Endothelial cell of umbilical vein (primary cell): ENCODE measurements around the gene ASCL4. TPM values are rescaled to one million over a fixed set of nuclear protein-coding genes. Genes with fewer than 3 reads are reported as not detected.

Experiments used
- BruUV-seq: library from RNA; stranded (reverse); fragments of 400-500 nt; replicated peaks from 2 replicates; lab custom pipeline; 2021; lab: Mats Ljungman, UMichigan
- CTCF ChIA-PET: fragments of 300-600, 350-600 bp; sonication (Branson Sonifier 250); formaldehyde crosslinking; loops from one replicate; lab custom pipeline; 2021; ENCODE audit warnings: antibody characterized with exemption, inconsistent platforms; lab: Charles Lee
- POLR2A ChIA-PET: fragments of 300-600, 350-600 bp; sonication (Branson Sonifier 250); formaldehyde crosslinking; loops from one replicate; lab custom pipeline; 2021; ENCODE audit warnings: antibody characterized with exemption, inconsistent platforms; lab: Charles Lee
- DNase-seq: peaks from one replicate; pipeline ENCODE4 v3.0.0-alpha.2; 2011; ENCODE audit warnings: low read depth, low spot score
- FAIRE-seq: peaks from 2 replicates; lab custom pipeline; 2011; peaks lifted over from hg19 to GRCh38; lab: Jason Lieb, UNC
- H2AFZ ChIP-seq: 2 replicates; pipeline ENCODE4 v1.6.0; 2012; ENCODE audit warnings: low read depth, low read length, control low read depth, inconsistent platforms
- H3K27ac ChIP-seq: 2 replicates; pipeline ENCODE4 v1.5.1; 2011; ENCODE audit warnings: low read depth, mild to moderate bottlenecking, control low read depth, low read length, moderate library complexity; ENCODE audit not compliant: insufficient read depth
- H3K27me3 ChIP-seq, 2 experiments: 2 replicates each; pipeline versions ENCODE4 v1.6.0 to v1.6.1; 2011; ENCODE audit warnings: low read length in 2 of 2, mixed read lengths in 1 of 2; ENCODE audit not compliant: control insufficient read depth in 2 of 2, insufficient read depth in 2 of 2
- H3K36me3 ChIP-seq, 2 experiments: 2 replicates in 1 of 2; 3 replicates in 1 of 2; pipeline ENCODE4 v1.5.1; 2011; ENCODE audit warnings: low read length in 2 of 2, mild to moderate bottlenecking in 1 of 2, moderate library complexity in 1 of 2; ENCODE audit not compliant: control insufficient read depth in 2 of 2, insufficient read depth in 2 of 2; ENCODE audit errors: extremely low read depth in 1 of 2
- H3K4me1 ChIP-seq: 3 replicates; pipeline ENCODE4 v1.5.1; 2011; ENCODE audit warnings: mild to moderate bottlenecking, low read length; ENCODE audit not compliant: control insufficient read depth, insufficient read depth; ENCODE audit errors: extremely low read depth
- H3K4me2 ChIP-seq: 2 replicates; pipeline ENCODE4 v1.6.1; 2011; ENCODE audit warnings: low read length, control low read depth, mixed read lengths; ENCODE audit not compliant: insufficient read depth
- H3K4me3 ChIP-seq, 3 experiments: fragments of 200-600 bp in 1 of 3; sonication (generic), shearing (Covaris generic) in 1 of 3; replicated peaks in 1 of 3; 2 replicates each; pipeline ENCODE4 v1.5.1; 2011 to 2016; ENCODE audit warnings: control low read depth in 3 of 3, low read length in 3 of 3, mild to moderate bottlenecking in 2 of 3, inconsistent platforms in 1 of 3, low read depth in 1 of 3, moderate library complexity in 1 of 3; ENCODE audit not compliant: insufficient read depth in 1 of 3
- H3K79me2 ChIP-seq: 2 replicates; pipeline ENCODE4 v1.6.0; 2012; ENCODE audit warnings: low read length, inconsistent platforms; ENCODE audit not compliant: control insufficient read depth, insufficient read depth
- H3K9ac ChIP-seq: replicated peaks from 2 replicates; pipeline ENCODE3; 2011; ENCODE audit warnings: low read length, control low read depth; ENCODE audit not compliant: insufficient read depth; ENCODE audit errors: extremely low read depth
- H3K9me1 ChIP-seq: replicated peaks from 3 replicates; pipeline ENCODE4 v1.6.0; 2011; ENCODE audit warnings: mild to moderate bottlenecking, low read length; ENCODE audit not compliant: control insufficient read depth, insufficient read depth; ENCODE audit errors: extremely low read depth
- H3K9me3 ChIP-seq: replicated peaks from 2 replicates; pipeline ENCODE4 v1.5.1; 2012; ENCODE audit warnings: low read length, inconsistent platforms; ENCODE audit not compliant: control insufficient read depth, insufficient read depth
- H4K20me1 ChIP-seq: replicated peaks from 2 replicates; pipeline ENCODE3; 2011; ENCODE audit warnings: mild to moderate bottlenecking, low read length; ENCODE audit not compliant: control insufficient read depth, insufficient read depth; ENCODE audit errors: extremely low read depth
- EZH2 ChIP-seq: IDR thresholded peaks from 2 replicates; pipeline ENCODE4 v1.6.1; 2012; ENCODE audit warnings: borderline replicate concordance, low read depth, mild to moderate bottlenecking, moderate library complexity, low read length, inconsistent platforms; ENCODE audit not compliant: severe bottlenecking
- FOS ChIP-seq: IDR thresholded peaks from 2 replicates; pipeline ENCODE4 v1.6.1; 2011; ENCODE audit warnings: mild to moderate bottlenecking, low read length, moderate library complexity, borderline replicate concordance; ENCODE audit not compliant: insufficient read depth
- GATA2 ChIP-seq: IDR thresholded peaks from 2 replicates; pipeline ENCODE4 v1.7.0; 2011; ENCODE audit warnings: low read depth, mild to moderate bottlenecking, moderate library complexity, mixed read lengths, low read length; ENCODE audit not compliant: insufficient read length, insufficient read depth
- JUN ChIP-seq: IDR thresholded peaks from 2 replicates; pipeline ENCODE4 v1.6.1; 2011; ENCODE audit warnings: borderline replicate concordance, low read depth; ENCODE audit not compliant: insufficient read length, insufficient read depth
- MAX ChIP-seq: IDR thresholded peaks from 2 replicates; pipeline ENCODE4 v1.6.1; 2011; ENCODE audit not compliant: insufficient read depth, insufficient read length
- MYC ChIP-seq: IDR thresholded peaks from one replicate; pipeline ENCODE4 v1.6.1; 2011; ENCODE audit warnings: mild to moderate bottlenecking, low read depth, low read length
- POLR2A ChIP-seq: IDR thresholded peaks from 2 replicates; pipeline ENCODE4 v1.6.1; 2012; ENCODE audit warnings: low read depth, mild to moderate bottlenecking, control low read depth, low read length
- POLR2AphosphoS5 ChIP-seq: IDR thresholded peaks from 2 replicates; pipeline ENCODE4 v1.6.1; 2012; ENCODE audit warnings: low read depth, mild to moderate bottlenecking, control low read depth, low read length, moderate library complexity; ENCODE audit not compliant: insufficient read depth
- dilution Hi-C: fragments of 300-500 bp; cut with MboI; formaldehyde crosslinking; loops from one replicate; pipeline ENCODE4 v1.15.0; 2019; ENCODE audit warnings: low sequenced_read_pairs; ENCODE audit not compliant: extremely low pct_ligation_motif_present
- intact Hi-C: fragments of 100-400 bp; cut with micrococcal nuclease; formaldehyde crosslinking; loops from one replicate; pipeline ENCODE4 v1.10.0; 2022
- polyA plus RNA-seq, 4 experiments: library from polyadenylated mRNA; depleted of rRNA in 3 of 4; stranded (reverse) in 3 of 4; unstranded in 1 of 4; fragments of >200 nt; gene quantifications; 2 replicates each; pipeline versions ENCODE4 v1.2.1 to v1.2.3, GENCODE V29; 2011 to 2012; ENCODE audit warnings: missing spikeins in 1 of 4
- total RNA-seq: library from RNA; stranded (reverse); gene quantifications from 2 replicates; pipeline ENCODE4 v1.2.3, GENCODE V29; 2021
- TF ChIP-seq, protein P1 (sequence below), 2 donors: IDR thresholded peaks; 1 replicate in 1 of 2; 2 replicates in 1 of 2; pipeline ENCODE4 v1.5.1; 2011; ENCODE audit warnings: low read length in 2 of 2, mild to moderate bottlenecking in 2 of 2, moderate library complexity in 2 of 2, control low read depth in 1 of 2, inconsistent platforms in 1 of 2, low read depth in 1 of 2; ENCODE audit not compliant: insufficient read depth in 1 of 2; ENCODE audit errors: extremely low read depth in 1 of 2

ASCL4 gene
- total and polyA plus RNA-seq, 2 donors (not counting 3 experiments of a cell fraction or from before 2014, with no cell fraction given), result not detected

GRCh38 chr12:107782067-107782466 lies 7.6 kb downstream of the ASCL4 start:
- BruUV-seq, result no TSS peak
- Histone ChIP-seq H3K79me2 (no peaks in the 10 kb centered on the region), H3K4me3 (no peak overlapping the region), H3K9me3 (no peaks in the 10 kb centered on the region), H3K9me1 (no peaks in the 10 kb centered on the region), H3K36me3 (no peaks in the 10 kb centered on the region), H2AFZ (no peak overlapping the region), H3K27ac (no peak overlapping the region), H3K4me1 (no peaks in the 10 kb centered on the region), H3K9ac (no peak overlapping the region), H3K27me3 (peaks cover 0 to 4% of the 10 kb centered on the region in 2 experiments), H3K4me2 (no peak overlapping the region), H4K20me1 (no peaks in the 10 kb centered on the region)
- ChIA-PET CTCF (interaction anchor here (1.0 kb wide), 1 partner anchor 13 kb away, joined by 3 read pairs; no protein-coding TSS in a partner anchor), POLR2A (no interaction called here)
- dilution Hi-C loops, result no loop called here
- intact Hi-C loops, result no loop called here
- no peak for FAIRE-seq
- no peak for TF ChIP-seq FOS
- no peak for TF ChIP-seq MYC
- TF ChIP-seq MAX, result no peak
- TF ChIP-seq POLR2A, result no peak
- no peak for TF ChIP-seq GATA2
- TF ChIP-seq, protein P1, sequence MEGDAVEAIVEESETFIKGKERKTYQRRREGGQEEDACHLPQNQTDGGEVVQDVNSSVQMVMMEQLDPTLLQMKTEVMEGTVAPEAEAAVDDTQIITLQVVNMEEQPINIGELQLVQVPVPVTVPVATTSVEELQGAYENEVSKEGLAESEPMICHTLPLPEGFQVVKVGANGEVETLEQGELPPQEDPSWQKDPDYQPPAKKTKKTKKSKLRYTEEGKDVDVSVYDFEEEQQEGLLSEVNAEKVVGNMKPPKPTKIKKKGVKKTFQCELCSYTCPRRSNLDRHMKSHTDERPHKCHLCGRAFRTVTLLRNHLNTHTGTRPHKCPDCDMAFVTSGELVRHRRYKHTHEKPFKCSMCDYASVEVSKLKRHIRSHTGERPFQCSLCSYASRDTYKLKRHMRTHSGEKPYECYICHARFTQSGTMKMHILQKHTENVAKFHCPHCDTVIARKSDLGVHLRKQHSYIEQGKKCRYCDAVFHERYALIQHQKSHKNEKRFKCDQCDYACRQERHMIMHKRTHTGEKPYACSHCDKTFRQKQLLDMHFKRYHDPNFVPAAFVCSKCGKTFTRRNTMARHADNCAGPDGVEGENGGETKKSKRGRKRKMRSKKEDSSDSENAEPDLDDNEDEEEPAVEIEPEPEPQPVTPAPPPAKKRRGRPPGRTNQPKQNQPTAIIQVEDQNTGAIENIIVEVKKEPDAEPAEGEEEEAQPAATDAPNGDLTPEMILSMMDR (IDR thresholded peaks at IDR 0.05; ENCODE audit: extremely low read depth in 1 of 2, insufficient read depth in 1 of 2, low read depth in 1 of 2, low read length in 2 of 2), result no peak
- no peak for TF ChIP-seq POLR2AphosphoS5
- no peak for TF ChIP-seq JUN
- no peak for TF ChIP-seq EZH2
- no peak for DNase-seq
